DOHH2 (cell line): Measurements from ENCODE around the gene TMOD4.

ENCODE experiments used
- H3F3A ChIP-seq: fragments of 200-600 bp; sonication (generic), shearing (Covaris generic); 2 replicates; pipeline ENCODE4 v1.6.0; 2016; ENCODE audit warnings: antibody characterized with exemption, mild to moderate bottlenecking; ENCODE audit not compliant: control insufficient read depth, insufficient read depth
- H3K27ac ChIP-seq: fragments of 200-600 bp; sonication (generic); 2 replicates; pipeline ENCODE4 v1.5.1; 2014; ENCODE audit warnings: low read depth, mild to moderate bottlenecking, low read length, moderate library complexity
- H3K27me3 ChIP-seq: fragments of 200-600 bp; sonication (generic); 2 replicates; pipeline ENCODE4 v1.6.1; 2014; ENCODE audit warnings: mild to moderate bottlenecking, low read length, mixed read lengths; ENCODE audit not compliant: control insufficient read depth
- H3K36me3 ChIP-seq: fragments of 200-600 bp; sonication (generic); 2 replicates; pipeline ENCODE4 v1.6.1; 2014; ENCODE audit warnings: mild to moderate bottlenecking, low read length, moderate library complexity, mixed read lengths; ENCODE audit not compliant: control insufficient read depth
- H3K4me1 ChIP-seq: fragments of 200-600 bp; sonication (generic); 2 replicates; pipeline ENCODE4 v1.6.1; 2014; ENCODE audit warnings: mild to moderate bottlenecking, low read length, mixed read lengths; ENCODE audit not compliant: control insufficient read depth
- H3K4me2 ChIP-seq: fragments of 200-600 bp; sonication (generic); 2 replicates; pipeline ENCODE4 v1.6.0; 2014; ENCODE audit warnings: mild to moderate bottlenecking, low read length, moderate library complexity
- H3K4me3 ChIP-seq: fragments of 200-600 bp; sonication (generic); 2 replicates; pipeline ENCODE4 v1.5.1; 2014; ENCODE audit warnings: mild to moderate bottlenecking, low read length, mixed read lengths
- H3K79me2 ChIP-seq: fragments of 200-600 bp; sonication (generic); 2 replicates; pipeline ENCODE4 v1.6.1; 2014; ENCODE audit warnings: mild to moderate bottlenecking, low read length, mixed read lengths; ENCODE audit not compliant: control insufficient read depth
- H3K9me2 ChIP-seq: fragments of 200-600 bp; sonication (generic); replicated peaks from 2 replicates; pipeline ENCODE4 v1.6.1; 2014; ENCODE audit warnings: mild to moderate bottlenecking, low read length, mixed read lengths; ENCODE audit not compliant: control insufficient read depth
- H3K9me3 ChIP-seq: fragments of 200-600 bp; sonication (generic); 2 replicates; pipeline ENCODE4 v1.6.1; 2014; ENCODE audit warnings: antibody characterized with exemption, low read length, mixed read lengths; ENCODE audit not compliant: control insufficient read depth, insufficient read depth
- H4K20me1 ChIP-seq: fragments of 200-600 bp; sonication (generic); 2 replicates; pipeline ENCODE4 v1.6.0; 2014; ENCODE audit warnings: low read depth, mild to moderate bottlenecking, antibody characterized with exemption, low read length, moderate library complexity; ENCODE audit not compliant: control insufficient read depth, insufficient read depth
- EZH2phosphoT487 ChIP-seq: fragments of 200-600 bp; sonication (generic); IDR thresholded peaks from 2 replicates; pipeline ENCODE4 v1.6.1; 2017; ENCODE audit warnings: borderline replicate concordance, mild to moderate bottlenecking, antibody characterized with exemption, low read length, moderate library complexity, mixed read lengths
- TF ChIP-seq, protein P1 (sequence below): fragments of 200-600 bp; sonication (generic); IDR thresholded peaks from one replicate; pipeline ENCODE4 v1.5.1; 2014; ENCODE audit warnings: antibody characterized with exemption, mild to moderate bottlenecking, low read depth, low read length; ENCODE audit not compliant: poor library complexity, severe bottlenecking

Gene TMOD4

GRCh38 chr1:151175863-151176262 is at the start of gene TMOD4:
TMOD4 (minus strand) TSS chr1:151175981; CDS start chr1:151174875, 1,106 bp downstream.
- Histone ChIP-seq H3K4me1 (no peaks in the 10 kb centered on the region), H3K4me2 (no peak within 1 kb of the TSS), H4K20me1 (no peaks in the 10 kb centered on the region), H3K27me3 (no peaks in the 10 kb centered on the region), H3K79me2 (no peaks in the 10 kb centered on the region), H3F3A (peaks cover 3% of the 10 kb centered on the region; the same call in 1 of the 2 replicates), H3K9me3 (no peaks in the 10 kb centered on the region), H3K9me2 (no peaks in the 10 kb centered on the region), H3K4me3 (no peak within 1 kb of the TSS), H3K36me3 (peaks cover 57% of the 10 kb centered on the region), H3K27ac (no peak within 1 kb of the TSS)
- TF ChIP-seq, protein P1, sequence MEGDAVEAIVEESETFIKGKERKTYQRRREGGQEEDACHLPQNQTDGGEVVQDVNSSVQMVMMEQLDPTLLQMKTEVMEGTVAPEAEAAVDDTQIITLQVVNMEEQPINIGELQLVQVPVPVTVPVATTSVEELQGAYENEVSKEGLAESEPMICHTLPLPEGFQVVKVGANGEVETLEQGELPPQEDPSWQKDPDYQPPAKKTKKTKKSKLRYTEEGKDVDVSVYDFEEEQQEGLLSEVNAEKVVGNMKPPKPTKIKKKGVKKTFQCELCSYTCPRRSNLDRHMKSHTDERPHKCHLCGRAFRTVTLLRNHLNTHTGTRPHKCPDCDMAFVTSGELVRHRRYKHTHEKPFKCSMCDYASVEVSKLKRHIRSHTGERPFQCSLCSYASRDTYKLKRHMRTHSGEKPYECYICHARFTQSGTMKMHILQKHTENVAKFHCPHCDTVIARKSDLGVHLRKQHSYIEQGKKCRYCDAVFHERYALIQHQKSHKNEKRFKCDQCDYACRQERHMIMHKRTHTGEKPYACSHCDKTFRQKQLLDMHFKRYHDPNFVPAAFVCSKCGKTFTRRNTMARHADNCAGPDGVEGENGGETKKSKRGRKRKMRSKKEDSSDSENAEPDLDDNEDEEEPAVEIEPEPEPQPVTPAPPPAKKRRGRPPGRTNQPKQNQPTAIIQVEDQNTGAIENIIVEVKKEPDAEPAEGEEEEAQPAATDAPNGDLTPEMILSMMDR = peak; percentile 76
- TF ChIP-seq EZH2phosphoT487 = no peak

- Histone ChIP-seq H3K4me1 (no peaks in the 10 kb centered on the region), H3K27me3 (no peaks in the 10 kb centered on the region), H3K27ac (no peak overlapping the region), H3K9me3 (no peaks in the 10 kb centered on the region), H3K4me2 (no peak overlapping the region), H3K36me3 (peaks cover 56% of the 10 kb centered on the region), H3K79me2 (peaks cover 75% of the 10 kb centered on the region), H3F3A (no peaks in the 10 kb centered on the region), H4K20me1 (no peaks in the 10 kb centered on the region), H3K9me2 (no peaks in the 10 kb centered on the region), H3K4me3 (no peak overlapping the region)
- TF ChIP-seq EZH2phosphoT487 = no peak
- TF ChIP-seq, protein P1 = no peak
Observed at GRCh38 chr1:151222130-151222529, 46.3 kb upstream of the TMOD4 start.

GRCh38 chr1:151221616-151222015 is 45.8 kb upstream of the TMOD4 start:
- no peaks in the 10 kb centered on the region for H3F3A ChIP-seq
- H3K9me3 ChIP-seq = no peaks in the 10 kb centered on the region
- no peaks in the 10 kb centered on the region for H3K9me2 ChIP-seq
- H3K79me2 ChIP-seq = peaks cover 80% of the 10 kb centered on the region
- H3K4me2 ChIP-seq = no peak overlapping the region
- no peaks in the 10 kb centered on the region for H4K20me1 ChIP-seq
- no peaks in the 10 kb centered on the region for H3K27me3 ChIP-seq
- H3K4me3 ChIP-seq = no peak overlapping the region
- TF ChIP-seq EZH2phosphoT487 = no peak
- TF ChIP-seq, protein P1 = no peak
- no peaks in the 10 kb centered on the region for H3K4me1 ChIP-seq
- no peak overlapping the region for H3K27ac ChIP-seq
- peaks cover 57% of the 10 kb centered on the region for H3K36me3 ChIP-seq
